Smooth muscle cell (in vitro differentiated cells): Measurements from ENCODE around the gene BRAF. TPM values are rescaled to one million over a fixed set of nuclear protein-coding genes. Genes with fewer than 3 reads are reported as not detected.

Experiments
- DNase-seq: peaks from one replicate; lab custom pipeline; 2025; ENCODE audit not compliant: unreplicated experiment; lab: John Stamatoyannopoulos, UW
- H2AFZ ChIP-seq: fragments of 200-600 bp; sonication (generic); 2 replicates; pipeline ENCODE4 v1.6.0; 2016; ENCODE audit warnings: antibody characterized with exemption, low read depth, mild to moderate bottlenecking
- H3F3A ChIP-seq: fragments of 200-600 bp; sonication (generic); 2 replicates; pipeline ENCODE4 v1.6.0; 2017; ENCODE audit warnings: antibody characterized with exemption, low read depth
- H3K27ac ChIP-seq: fragments of 200-600 bp; sonication (generic); 2 replicates; pipeline ENCODE4 v1.5.1; 2016; ENCODE audit warnings: low read depth, mild to moderate bottlenecking
- H3K27me3 ChIP-seq: fragments of 200-600 bp; sonication (generic); 2 replicates; pipeline ENCODE4 v1.6.1; 2016; ENCODE audit warnings: low read depth, mild to moderate bottlenecking
- H3K36me3 ChIP-seq: fragments of 200-600 bp; sonication (generic); 2 replicates; pipeline ENCODE4 v1.5.1; 2016; ENCODE audit warnings: low read depth
- H3K4me1 ChIP-seq: fragments of 200-600 bp; sonication (generic); 2 replicates; pipeline ENCODE4 v1.5.1; 2016; ENCODE audit warnings: low read depth
- H3K4me2 ChIP-seq: fragments of 200-600 bp; sonication (generic); 2 replicates; pipeline ENCODE4 v1.6.0; 2016; ENCODE audit warnings: mild to moderate bottlenecking
- H3K4me3 ChIP-seq: fragments of 200-600 bp; sonication (generic); 2 replicates; pipeline ENCODE4 v1.5.1; 2016; ENCODE audit warnings: mild to moderate bottlenecking
- H3K79me2 ChIP-seq: fragments of 200-600 bp; sonication (generic); 2 replicates; pipeline ENCODE4 v1.6.0; 2016; ENCODE audit warnings: low read depth, mild to moderate bottlenecking
- H3K9ac ChIP-seq: fragments of 200-600 bp; sonication (generic); 2 replicates; pipeline ENCODE4 v1.6.0; 2016; ENCODE audit warnings: low read depth
- H3K9me3 ChIP-seq: fragments of 200-600 bp; sonication (generic); replicated peaks from 2 replicates; pipeline ENCODE4 v1.5.1; 2016; ENCODE audit warnings: low read depth
- H4K20me1 ChIP-seq: fragments of 200-600 bp; sonication (generic); 2 replicates; pipeline ENCODE4 v1.6.0; 2016; ENCODE audit warnings: low read depth
- CTCF ChIP-seq: fragments of 200-600 bp; sonication (generic); IDR thresholded peaks from 2 replicates; pipeline ENCODE4 v1.5.1; 2017; ENCODE audit warnings: borderline replicate concordance, mild to moderate bottlenecking, antibody characterized with exemption; ENCODE audit not compliant: insufficient read depth, poor library complexity, severe bottlenecking
- WGBS: methylation state at CpG from one replicate; pipeline ENCODE4 v1.1.7; 2016; ENCODE audit warnings: low lambda C conversion rate; 5-methylcytosine and 5-hydroxymethylcytosine counted together
- polyA plus RNA-seq: library from polyadenylated mRNA; unstranded; fragments of >200 nt; fragmentation: Nextera tagmentation; extraction: Ambion mirVana; gene quantifications from 2 replicates; pipeline ENCODE4 v1.2.1, GENCODE V29; 2016
- total RNA-seq: library from RNA; depleted of rRNA; stranded (reverse); fragments of >200 nt; gene quantifications from 2 replicates; pipeline ENCODE4 v1.2.3, GENCODE V29; 2014

The BRAF gene
- total and polyA plus RNA-seq, 2 experiments from 2014 or later, result 6.5 to 28.9 TPM

- H3K9ac ChIP-seq, result peak within 1 kb of the TSS; percentile 87
- H2AFZ ChIP-seq, result peak within 1 kb of the TSS; percentile 93
- DNase-seq, result peak; percentile 91
- peaks cover 15% of the 10 kb centered on the region for H4K20me1 ChIP-seq
- no peaks in the 10 kb centered on the region for H3K36me3 ChIP-seq
- no peaks in the 10 kb centered on the region for H3K27me3 ChIP-seq
- under 1% methylated on average over 68 of the region's 82 CpGs for WGBS
- no peak for TF ChIP-seq CTCF
- H3K4me1 ChIP-seq, result peaks cover 5% of the 10 kb centered on the region
- H3K4me3 ChIP-seq, result peak within 1 kb of the TSS; percentile 89
- H3K79me2 ChIP-seq, result peaks cover 47% of the 10 kb centered on the region
- H3K27ac ChIP-seq, result peak within 1 kb of the TSS; percentile 91
- H3F3A ChIP-seq, result no peaks in the 10 kb centered on the region
- H3K9me3 ChIP-seq, result no peaks in the 10 kb centered on the region
- H3K4me2 ChIP-seq, result peak within 1 kb of the TSS; percentile 90
These were observed 227.9 kb downstream of the BRAF start, which contains the start of gene NDUFB2 for GRCh38 chr7:140696680-140697446. Gene NDUFB2 (plus strand): TSS chr7:140696708. CDS start chr7:140696745, 37 bp downstream.

- Histone ChIP-seq H4K20me1 (peaks cover 8% of the 10 kb centered on the region), H3F3A (no peaks in the 10 kb centered on the region), H3K4me1 (peaks cover 5% of the 10 kb centered on the region), H3K27ac (peak overlapping the region; percentile 91), H3K9ac (peak overlapping the region; percentile 87), H3K4me2 (peak overlapping the region; percentile 90), H3K79me2 (peaks cover 40% of the 10 kb centered on the region), H3K9me3 (no peaks in the 10 kb centered on the region), H3K27me3 (no peaks in the 10 kb centered on the region), H3K36me3 (no peaks in the 10 kb centered on the region), H3K4me3 (peak overlapping the region; percentile 89), H2AFZ (peak overlapping the region; percentile 93)
- WGBS, result 35% methylated on average over 23 of the region's 23 CpGs
- TF ChIP-seq CTCF, result no peak
- DNase-seq, result no peak
These were observed 228.6 kb downstream of the BRAF start for GRCh38 chr7:140696024-140696679.

- no peak overlapping the region for H3K4me2 ChIP-seq
- peaks cover 5% of the 10 kb centered on the region for H3K4me1 ChIP-seq
- H3K9ac ChIP-seq, result no peak overlapping the region
- no peaks in the 10 kb centered on the region for H3F3A ChIP-seq
- no peaks in the 10 kb centered on the region for H3K9me3 ChIP-seq
- H3K27ac ChIP-seq, result peak overlapping the region; percentile 91
- H3K4me3 ChIP-seq, result no peak overlapping the region
- peaks cover 8% of the 10 kb centered on the region for H4K20me1 ChIP-seq
- no peak overlapping the region for H2AFZ ChIP-seq
- no peaks in the 10 kb centered on the region for H3K27me3 ChIP-seq
- DNase-seq, result no peak
- no peaks in the 10 kb centered on the region for H3K36me3 ChIP-seq
- H3K79me2 ChIP-seq, result peaks cover 33% of the 10 kb centered on the region
- WGBS, result 96% methylated on average over 11 of the region's 11 CpGs
- TF ChIP-seq CTCF, result no peak
These were observed 229.3 kb downstream of the BRAF start for GRCh38 chr7:140695381-140695780.
